GM18861 (cell line): ENCODE results near the gene TDRD9.

Source experiments
- ATAC-seq: cut with Tn5 transposase; IDR thresholded peaks from one replicate; pipeline ENCODE4 v1.9.1; 2021; ENCODE audit not compliant: unreplicated experiment

The TDRD9 gene

GRCh38 chr14:104066719-104067295, 138.6 kb downstream of the TDRD9 start:
- ATAC-seq = no peak

DNA sequence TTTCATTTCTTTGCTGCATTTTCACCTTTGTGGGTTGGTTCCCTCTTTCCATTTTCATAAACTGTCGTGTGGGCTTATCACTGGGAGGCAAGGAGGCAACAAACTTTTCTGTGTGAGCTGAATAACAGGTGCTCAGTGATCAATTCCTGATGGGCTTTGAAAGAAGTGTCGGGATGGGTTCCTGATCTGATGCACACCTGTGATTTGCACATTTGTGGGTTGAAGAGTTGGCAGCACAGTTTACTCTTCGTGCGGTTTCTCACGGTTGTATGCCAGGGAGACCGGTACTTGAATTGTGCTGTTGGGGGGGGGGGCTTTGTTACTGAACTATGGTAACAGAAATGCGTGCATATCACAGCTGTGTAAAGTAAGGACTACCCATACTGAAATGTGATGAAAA, 141.3 kb downstream of the TDRD9 start:
- ATAC-seq = no peak

GRCh38 chr14:104072586-104072985, 144.3 kb downstream of the TDRD9 start:
- ATAC-seq = no peak

GRCh38 chr14:104073764-104074163, 145.5 kb downstream of the TDRD9 start:
- no peak for ATAC-seq

- ATAC-seq = no peak
Measured at GRCh38 chr14:104075530-104076151, 147.4 kb downstream of the TDRD9 start.

GRCh38 chr14:104076743-104077142, 148.5 kb downstream of the TDRD9 start:
- ATAC-seq = no peak

DNA sequence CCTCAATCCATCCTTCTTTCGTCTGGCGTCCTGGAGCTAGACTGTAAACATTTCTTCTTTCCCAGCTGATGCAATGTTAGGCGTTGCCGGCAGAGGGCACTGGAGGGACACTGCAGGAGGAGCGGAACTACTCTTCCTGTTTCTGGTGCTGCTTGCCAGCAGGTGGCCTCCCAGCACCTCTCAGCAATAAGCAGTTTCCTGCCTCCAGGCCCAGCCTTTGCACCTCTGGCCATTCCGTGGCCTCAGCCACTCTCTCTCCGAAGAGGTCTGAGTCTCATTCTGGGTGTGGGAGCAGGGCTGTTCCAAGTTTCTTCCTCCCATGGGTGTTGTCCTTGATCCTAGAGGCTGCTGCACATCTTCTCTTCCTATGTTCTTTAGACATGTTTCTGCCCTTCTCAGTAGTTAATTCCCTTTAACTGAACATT, 149.8 kb downstream of the TDRD9 start:
- peak; percentile 89 for ATAC-seq

- ATAC-seq = no peak
Measured at GRCh38 chr14:104080376-104081260, 152.4 kb downstream of the TDRD9 start.

DNA sequence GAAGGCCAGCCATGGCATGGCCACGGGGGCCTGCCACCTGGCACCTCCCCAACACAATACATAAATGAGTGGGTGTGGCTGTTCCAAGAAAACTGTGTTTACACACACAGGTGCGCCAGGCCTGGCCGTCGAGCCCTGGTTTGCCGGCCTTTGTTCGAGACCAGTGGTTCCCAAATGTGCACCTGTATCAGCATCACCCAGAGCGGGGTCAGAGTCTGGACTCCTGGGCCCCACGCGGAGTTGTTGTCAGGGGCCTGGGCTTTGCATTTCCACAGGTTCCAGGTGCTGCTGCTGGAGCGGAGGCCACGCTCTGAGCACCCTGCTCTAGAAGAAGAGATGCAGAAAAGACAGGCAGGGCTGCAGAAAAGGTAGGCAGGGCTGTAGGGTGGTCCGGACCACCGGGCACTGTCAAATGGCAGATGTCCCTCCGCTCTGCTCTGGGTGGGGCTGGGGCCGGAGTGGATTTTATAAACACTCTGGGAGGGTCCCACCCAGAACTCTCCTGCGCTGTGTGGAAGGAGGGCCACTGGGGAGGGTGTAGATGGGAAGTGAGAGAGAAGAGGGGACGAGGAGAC, 153.1 kb downstream of the TDRD9 start:
- no peak for ATAC-seq

GRCh38 chr14:104081951-104082464, 153.8 kb downstream of the TDRD9 start:
- ATAC-seq = no peak

DNA sequence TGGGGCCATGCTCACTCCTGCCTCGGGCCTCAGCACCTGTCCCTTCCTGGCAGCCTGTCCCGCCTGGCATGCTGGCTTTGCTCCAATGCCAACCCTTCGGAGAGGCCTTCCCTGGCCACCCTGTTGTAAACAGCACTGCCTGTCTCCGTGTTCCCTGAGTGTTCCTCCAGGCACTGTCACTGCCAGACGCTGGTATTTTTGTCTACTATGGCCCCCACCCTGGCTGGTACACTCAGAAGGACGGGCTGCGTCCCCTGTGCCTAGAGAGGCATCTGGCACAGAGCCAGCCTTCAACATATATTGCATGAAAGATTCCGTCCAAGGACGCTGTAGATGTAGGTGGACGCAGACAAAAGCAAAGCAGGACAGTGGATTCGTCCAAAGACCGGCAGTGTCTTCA, 154.6 kb downstream of the TDRD9 start:
- ATAC-seq = no peak

DNA sequence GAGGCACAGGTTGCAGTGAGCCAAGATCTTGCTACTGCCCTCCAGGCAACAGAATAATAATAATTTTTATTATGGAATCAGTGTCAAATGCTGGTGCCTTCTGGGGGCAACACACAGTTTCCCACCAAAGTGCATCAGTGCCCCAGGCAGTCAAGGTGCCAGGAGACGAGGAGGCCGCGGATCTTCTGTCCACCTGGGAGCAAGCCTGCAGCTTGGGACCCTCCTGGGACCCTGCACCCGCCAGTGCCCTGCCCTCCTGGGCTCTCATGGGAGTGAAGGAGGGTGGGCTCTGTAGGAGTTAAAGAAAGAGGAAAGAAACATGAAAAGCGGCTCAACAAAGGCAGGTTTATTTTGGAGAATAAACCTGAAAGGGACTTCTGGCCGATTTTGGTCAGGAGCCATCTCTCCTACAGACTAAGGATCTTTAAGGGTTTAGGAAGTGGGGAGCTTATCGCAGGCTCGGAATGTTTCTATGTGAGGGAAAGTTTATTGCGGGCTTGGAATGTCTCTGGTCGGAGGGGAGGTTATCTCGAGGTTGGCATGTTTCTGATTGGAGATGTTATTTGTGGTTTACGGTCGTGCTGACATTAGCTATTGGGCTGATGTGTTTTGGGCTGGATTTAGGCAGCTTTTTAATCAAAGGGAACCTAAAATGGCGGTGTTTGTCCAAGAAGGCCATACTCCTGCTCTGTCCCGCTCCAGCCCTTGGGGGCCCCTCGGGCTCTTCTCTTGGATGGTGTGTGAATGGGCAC, 156.2 kb downstream of the TDRD9 start:
- ATAC-seq = no peak

DNA sequence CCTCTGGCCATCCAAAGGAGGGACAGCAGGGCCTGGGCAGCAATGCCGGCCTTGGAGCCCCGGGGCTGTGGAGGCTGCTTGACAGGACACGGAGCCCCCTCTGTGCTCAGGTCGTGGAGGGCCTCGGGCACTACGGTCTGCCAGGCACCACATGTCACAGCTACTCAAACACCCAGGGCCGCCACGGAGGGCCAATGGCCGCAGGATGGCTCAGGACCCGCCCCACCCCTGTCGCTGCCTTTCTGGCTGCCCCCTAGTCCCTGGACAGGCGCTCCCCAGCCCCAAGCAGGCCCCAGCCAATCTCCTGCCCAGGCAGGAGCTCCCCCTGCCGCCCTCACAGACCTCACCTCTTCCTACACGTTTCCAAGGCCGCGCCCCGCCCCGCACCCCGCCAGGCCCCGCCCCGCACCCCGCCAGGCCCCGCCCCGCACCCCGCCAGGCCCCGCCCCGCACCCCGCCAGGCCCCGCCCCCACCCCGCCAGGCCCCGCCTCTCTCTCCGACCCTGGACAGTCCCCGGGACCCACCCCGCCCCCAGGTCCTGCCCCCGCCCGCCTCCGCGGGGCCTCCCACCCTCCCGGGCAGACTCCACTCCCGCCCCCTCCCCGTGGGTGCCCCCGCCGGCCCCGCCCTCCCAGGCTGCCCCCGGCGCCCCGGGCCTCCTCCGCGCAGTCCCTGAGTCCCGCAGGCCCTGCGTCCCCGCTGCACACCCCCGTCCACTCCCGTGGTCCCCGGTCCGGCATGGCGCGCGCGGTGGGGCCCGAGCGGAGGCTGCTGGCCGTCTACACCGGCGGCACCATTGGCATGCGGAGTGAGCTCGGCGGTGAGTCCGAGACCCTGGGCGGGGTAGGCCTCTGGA, 157.0 kb downstream of the TDRD9 start, which contains the start of gene ASPG:
ASPG (plus strand) TSS at position 669 of the 857 bp plus-strand sequence; CDS start at position 740, 71 bp downstream.
- no peak for ATAC-seq

- ATAC-seq = no peak
Measured at GRCh38 chr14:104085889-104086201, 157.6 kb downstream of the TDRD9 start.

GRCh38 chr14:104086210-104086660, 158.0 kb downstream of the TDRD9 start:
- no peak for ATAC-seq

GRCh38 chr14:104086661-104087461, 158.6 kb downstream of the TDRD9 start:
- no peak for ATAC-seq

DNA sequence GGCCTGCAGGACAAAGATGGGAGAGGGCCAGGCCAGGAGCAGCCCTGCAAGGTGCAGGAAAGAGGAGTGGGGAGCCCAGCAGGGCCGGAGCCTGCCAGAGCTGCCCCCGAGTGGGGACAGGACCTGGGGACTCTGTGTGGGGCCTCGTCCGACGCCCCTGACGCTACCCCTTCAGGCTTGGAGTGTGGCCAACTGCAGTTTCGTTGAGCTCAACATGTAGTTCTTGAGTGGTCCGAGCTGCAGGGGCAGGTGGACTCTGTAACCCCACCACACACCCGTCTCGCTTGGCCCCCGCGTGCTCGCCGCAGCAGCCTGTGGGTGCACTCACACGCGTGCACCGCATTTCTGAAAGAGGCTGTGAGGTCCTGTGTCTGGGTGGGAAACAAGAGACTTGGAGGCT, 159.2 kb downstream of the TDRD9 start:
- no peak for ATAC-seq

GRCh38 chr14:104087981-104088850, 160.0 kb downstream of the TDRD9 start:
- no peak for ATAC-seq
